Heart left ventricle (tissue), 13 donors: Measurements from ENCODE around the gene ARMC6.

Experiments
- POLR2A ChIP-seq, 2 donors: fragments of 450-650 bp; IDR thresholded peaks; one replicate each; pipeline ENCODE4 v1.6.1; 2017; ENCODE audit warnings: antibody characterized with exemption in 2 of 2, mild to moderate bottlenecking in 2 of 2, moderate library complexity in 2 of 2
- TF ChIP-seq, protein P1 (sequence below), 12 donors: fragments of 200-600 bp; sonication (generic) in 4 of 12; IDR thresholded peaks; one replicate each; pipeline versions ENCODE4 v1.5.0 to v1.8.0; 2018 to 2022; ENCODE audit warnings: antibody characterized with exemption in 12 of 12, mild to moderate bottlenecking in 5 of 12
- donor health status: ischemic (EF 13 %, LVEDD 7.1; RV severe dilation, severe dysfunction).
- donor health status: DM: no; HTN: yes; CAD: no.
- donor health status: DM: no; HTN: no; CAD: no.
- donor health status: ischemic (EF 25% LVEDD 6.9; RV normal size, moderate dysfunction).
- donor health status: ischemic (EF 25% LVEDD 5.7; RV mildly dilated, moderate dysfunction).
- donor health status: ischemic (EF 35%, LVEDD 5.7; RV mildly dilated, moderate dysfunction).
- donor health status: nonischemic (EF 11% LVEDD 7.7; RV severe dilation, severe dysfunction).
- donor health status: DM: yes; HTN: yes; CAD: no.
- donor health status: PGD.
- donor health status: ischemic (EF 29% LVEDD 5.4; RV normal size, mild dysfunction).
- donor health status: nonischemic (EF 23%, LVEDD 6.1; RV moderate dilation, normal function).

DNA sequence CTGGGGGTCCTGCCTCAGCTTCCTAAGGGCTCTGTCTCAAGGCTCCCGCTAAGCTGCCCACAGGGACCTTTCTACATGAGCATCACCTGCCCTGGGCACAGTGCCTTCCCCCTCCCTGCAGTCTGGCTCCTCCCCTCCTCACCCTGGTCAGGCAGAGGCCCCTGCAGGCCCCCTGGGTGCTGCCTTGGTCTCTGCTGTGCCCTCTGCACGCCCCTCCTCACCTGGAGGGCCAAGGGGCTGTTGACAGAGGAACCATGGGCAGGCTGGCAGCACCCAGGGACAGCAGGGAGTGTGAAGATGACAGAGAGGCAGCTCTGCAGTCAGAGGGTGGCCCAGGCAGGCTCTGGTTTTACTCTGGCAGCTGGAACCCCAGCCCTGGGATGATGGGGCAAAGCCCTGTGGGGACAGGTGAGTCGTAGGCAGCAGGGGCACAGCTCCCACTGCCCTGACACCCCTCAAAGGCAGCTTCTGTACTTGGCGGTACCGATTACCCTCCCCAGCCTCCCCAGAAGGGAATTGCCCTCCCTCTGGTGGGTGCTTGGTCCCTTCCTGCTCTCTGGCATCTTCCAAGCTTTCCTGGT, 43.2 kb upstream of the ARMC6 start:
- no peak for TF ChIP-seq POLR2A (IDR thresholded peaks at IDR 0.05)
- TF ChIP-seq, protein P1, sequence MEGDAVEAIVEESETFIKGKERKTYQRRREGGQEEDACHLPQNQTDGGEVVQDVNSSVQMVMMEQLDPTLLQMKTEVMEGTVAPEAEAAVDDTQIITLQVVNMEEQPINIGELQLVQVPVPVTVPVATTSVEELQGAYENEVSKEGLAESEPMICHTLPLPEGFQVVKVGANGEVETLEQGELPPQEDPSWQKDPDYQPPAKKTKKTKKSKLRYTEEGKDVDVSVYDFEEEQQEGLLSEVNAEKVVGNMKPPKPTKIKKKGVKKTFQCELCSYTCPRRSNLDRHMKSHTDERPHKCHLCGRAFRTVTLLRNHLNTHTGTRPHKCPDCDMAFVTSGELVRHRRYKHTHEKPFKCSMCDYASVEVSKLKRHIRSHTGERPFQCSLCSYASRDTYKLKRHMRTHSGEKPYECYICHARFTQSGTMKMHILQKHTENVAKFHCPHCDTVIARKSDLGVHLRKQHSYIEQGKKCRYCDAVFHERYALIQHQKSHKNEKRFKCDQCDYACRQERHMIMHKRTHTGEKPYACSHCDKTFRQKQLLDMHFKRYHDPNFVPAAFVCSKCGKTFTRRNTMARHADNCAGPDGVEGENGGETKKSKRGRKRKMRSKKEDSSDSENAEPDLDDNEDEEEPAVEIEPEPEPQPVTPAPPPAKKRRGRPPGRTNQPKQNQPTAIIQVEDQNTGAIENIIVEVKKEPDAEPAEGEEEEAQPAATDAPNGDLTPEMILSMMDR (IDR thresholded peaks at IDR 0.05) = no peak
